ENCODE measurements around the gene APEH. TPM values are rescaled to one million over a fixed set of nuclear protein-coding genes. Genes with fewer than 3 reads are reported as not detected.

Gene APEH
- polyA plus RNA-seq, 1 donor from 2014 or later: 98.4 TPM

DNA sequence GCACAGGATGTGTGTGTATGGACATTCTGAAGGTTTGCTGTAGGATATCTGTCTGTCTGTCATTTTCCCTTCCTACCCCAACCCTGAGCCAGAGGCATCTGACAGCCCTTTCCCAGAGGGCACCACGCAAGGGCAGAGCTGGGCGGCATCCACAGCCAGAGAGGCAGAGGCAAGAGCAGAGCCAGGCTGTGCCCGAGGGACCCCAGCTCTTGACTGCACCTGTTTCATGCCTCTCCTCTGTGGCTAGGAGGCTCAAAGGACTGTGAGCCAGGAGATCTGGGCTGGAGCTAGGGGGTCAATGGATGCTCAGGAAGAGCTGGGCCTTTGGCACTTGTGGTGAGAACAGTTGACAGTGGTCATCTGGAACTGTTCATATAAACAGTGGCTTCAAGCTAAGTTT is 4.8 kb upstream of the APEH start:
- no peak overlapping the region for H2AFZ ChIP-seq (ENCODE audit: low read depth, low read length)
- H3K36me3 ChIP-seq (ENCODE audit: insufficient read depth, low read length): no peaks in the 10 kb centered on the region
- TF ChIP-seq EZH2 (IDR thresholded peaks at IDR 0.05; ENCODE audit: borderline replicate concordance, insufficient read depth, low read length, poor library complexity, severe bottlenecking) (no peak), RAD21 (conservative IDR thresholded peaks at IDR 0.05) (no peak), REST (IDR thresholded peaks at IDR 0.05; ENCODE audit: borderline replicate concordance) (no peak), EP300 (conservative IDR thresholded peaks at IDR 0.05; ENCODE audit: poor library complexity, severe bottlenecking) (no peak), POLR2AphosphoS5 (IDR thresholded peaks at IDR 0.05) (no peak), MXI1 (conservative IDR thresholded peaks at IDR 0.05; ENCODE audit: poor library complexity, severe bottlenecking) (no peak), SMC3 (conservative IDR thresholded peaks at IDR 0.05; ENCODE audit: poor library complexity) (no peak), TAF1 (IDR thresholded peaks at IDR 0.05; ENCODE audit: low read depth) (no peak)
- TF ChIP-seq, protein P1, sequence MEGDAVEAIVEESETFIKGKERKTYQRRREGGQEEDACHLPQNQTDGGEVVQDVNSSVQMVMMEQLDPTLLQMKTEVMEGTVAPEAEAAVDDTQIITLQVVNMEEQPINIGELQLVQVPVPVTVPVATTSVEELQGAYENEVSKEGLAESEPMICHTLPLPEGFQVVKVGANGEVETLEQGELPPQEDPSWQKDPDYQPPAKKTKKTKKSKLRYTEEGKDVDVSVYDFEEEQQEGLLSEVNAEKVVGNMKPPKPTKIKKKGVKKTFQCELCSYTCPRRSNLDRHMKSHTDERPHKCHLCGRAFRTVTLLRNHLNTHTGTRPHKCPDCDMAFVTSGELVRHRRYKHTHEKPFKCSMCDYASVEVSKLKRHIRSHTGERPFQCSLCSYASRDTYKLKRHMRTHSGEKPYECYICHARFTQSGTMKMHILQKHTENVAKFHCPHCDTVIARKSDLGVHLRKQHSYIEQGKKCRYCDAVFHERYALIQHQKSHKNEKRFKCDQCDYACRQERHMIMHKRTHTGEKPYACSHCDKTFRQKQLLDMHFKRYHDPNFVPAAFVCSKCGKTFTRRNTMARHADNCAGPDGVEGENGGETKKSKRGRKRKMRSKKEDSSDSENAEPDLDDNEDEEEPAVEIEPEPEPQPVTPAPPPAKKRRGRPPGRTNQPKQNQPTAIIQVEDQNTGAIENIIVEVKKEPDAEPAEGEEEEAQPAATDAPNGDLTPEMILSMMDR (IDR thresholded peaks at IDR 0.05; ENCODE audit: poor library complexity, severe bottlenecking): no peak
- no peak overlapping the region for H3K27ac ChIP-seq (ENCODE audit: low read length)
- H3K27me3 ChIP-seq (ENCODE audit: insufficient read depth, low read depth, low read length): no peaks in the 10 kb centered on the region
- H3F3A ChIP-seq (ENCODE audit: insufficient read depth, low read length, poor library complexity, severe bottlenecking): no peaks in the 10 kb centered on the region
- H3K9ac ChIP-seq (ENCODE audit: low read length): no peak overlapping the region
- no peaks in the 10 kb centered on the region for H4K20me1 ChIP-seq (ENCODE audit: insufficient read depth)
- H3K4me3 ChIP-seq (ENCODE audit: low read length): no peak overlapping the region
- H3K9me3 ChIP-seq (ENCODE audit: low read length): no peaks in the 10 kb centered on the region
- H3K9me2 ChIP-seq (ENCODE audit: insufficient read depth, low read length): no peaks in the 10 kb centered on the region
- H3K79me2 ChIP-seq (replicated peaks; ENCODE audit: insufficient read depth, low read length): no peaks in the 10 kb centered on the region
- H3K4me2 ChIP-seq (ENCODE audit: low read length): no peak overlapping the region

GRCh38 chr3:49670940-49671290 is 3.2 kb upstream of the APEH start:
- Histone ChIP-seq H4K20me1 (ENCODE audit: insufficient read depth) (no peaks in the 10 kb centered on the region), H2AFZ (ENCODE audit: low read depth, low read length) (no peak overlapping the region), H3K79me2 (replicated peaks; ENCODE audit: insufficient read depth, low read length) (peaks cover 7% of the 10 kb centered on the region), H3K36me3 (ENCODE audit: insufficient read depth, low read length) (no peaks in the 10 kb centered on the region), H3K9me3 (ENCODE audit: low read length) (no peaks in the 10 kb centered on the region), H3K27ac (ENCODE audit: low read length) (no peak overlapping the region), H3K4me2 (ENCODE audit: low read length) (no peak overlapping the region), H3F3A (ENCODE audit: insufficient read depth, low read length, poor library complexity, severe bottlenecking) (no peaks in the 10 kb centered on the region), H3K27me3 (ENCODE audit: insufficient read depth, low read depth, low read length) (no peaks in the 10 kb centered on the region), H3K9me2 (ENCODE audit: insufficient read depth, low read length) (no peaks in the 10 kb centered on the region), H3K4me3 (ENCODE audit: low read length) (no peak overlapping the region), H3K9ac (ENCODE audit: low read length) (no peak overlapping the region)
- TF ChIP-seq POLR2AphosphoS5 (IDR thresholded peaks at IDR 0.05) (no peak), RAD21 (conservative IDR thresholded peaks at IDR 0.05) (no peak), MXI1 (conservative IDR thresholded peaks at IDR 0.05; ENCODE audit: poor library complexity, severe bottlenecking) (no peak), EP300 (conservative IDR thresholded peaks at IDR 0.05; ENCODE audit: poor library complexity, severe bottlenecking) (no peak), SMC3 (conservative IDR thresholded peaks at IDR 0.05; ENCODE audit: poor library complexity) (no peak), TAF1 (IDR thresholded peaks at IDR 0.05; ENCODE audit: low read depth) (no peak), EZH2 (IDR thresholded peaks at IDR 0.05; ENCODE audit: borderline replicate concordance, insufficient read depth, low read length, poor library complexity, severe bottlenecking) (no peak), REST (IDR thresholded peaks at IDR 0.05; ENCODE audit: borderline replicate concordance) (no peak)
- TF ChIP-seq, protein P1 (IDR thresholded peaks at IDR 0.05; ENCODE audit: poor library complexity, severe bottlenecking): no peak

Measured in neural cell (in vitro differentiated cells).